ENCODE results near the gene LETM1. TPM values are rescaled to one million over a fixed set of nuclear protein-coding genes. Genes with fewer than 3 reads are reported as not detected.
"Not testable (repeated sequence)": the region's sequence is repeated elsewhere in the genome, so short reads cannot be mapped to it uniquely, and the experiment has no call there.

Gene LETM1
- total and polyA plus RNA-seq, 4 donors: 21.7 to 47.1 (median 26.8) TPM

GRCh38 chr4:1850276-1850675 is 5.7 kb downstream of the LETM1 start:
- DNase-seq (no peak), ATAC-seq (ENCODE audit: insufficient read depth, low FRiP score) (no peak)
- 92 to 95% methylated on average over 10 of the region's 10 CpGs for WGBS, 2 donors
- Histone ChIP-seq H3K4me3 (no peak overlapping the region), H3K27me3 (ENCODE audit: control insufficient read depth in 3 of 3, insufficient read depth in 3 of 3, low read length in 2 of 3) (no peaks in the 10 kb centered on the region), H3K9me3 (ENCODE audit: control insufficient read depth in 4 of 4, insufficient read depth in 3 of 4, low read length in 3 of 4) (no peaks in the 10 kb centered on the region), H3K9ac (ENCODE audit: insufficient read depth in 1 of 2, low read length in 2 of 2) (no peak overlapping the region), H3K4me1 (ENCODE audit: control insufficient read depth in 5 of 5, insufficient read depth in 5 of 5, low read length in 5 of 5) (peaks cover 2 to 17% (median 12%) of the 10 kb centered on the region in 5 donors), H3K27ac (ENCODE audit: low read depth in 1 of 2, low read length in 1 of 2) (no peak overlapping the region), H3K36me3 (ENCODE audit: control insufficient read depth in 4 of 4, insufficient read depth in 4 of 4, low read length in 4 of 4) (peaks cover 0 to 5% (median 0%) of the 10 kb centered on the region in 4 donors)
- TF ChIP-seq CTCF (IDR thresholded peaks at IDR 0.05; ENCODE audit: control extremely low read depth, extremely low read depth): no peak

GRCh38 chr4:1846580-1846979 is 9.4 kb downstream of the LETM1 start:
- no peak for ATAC-seq (ENCODE audit: insufficient read depth, low FRiP score)
- peaks cover 0 to 9% (median 2%) of the 10 kb centered on the region in 5 donors for H3K4me1 ChIP-seq (ENCODE audit: control insufficient read depth in 5 of 5, insufficient read depth in 5 of 5, low read length in 5 of 5)
- WGBS, 2 donors: 93 to 95% methylated on average over 2 of the region's 2 CpGs
- H3K9ac ChIP-seq (ENCODE audit: insufficient read depth in 1 of 2, low read length in 2 of 2): no peak overlapping the region
- H3K27ac ChIP-seq (ENCODE audit: low read depth in 1 of 2, low read length in 1 of 2): no peak overlapping the region
- peaks cover 0 to 3% (median 0%) of the 10 kb centered on the region in 4 donors for H3K9me3 ChIP-seq (ENCODE audit: control insufficient read depth in 4 of 4, insufficient read depth in 3 of 4, low read length in 3 of 4)
- no peak for TF ChIP-seq CTCF (IDR thresholded peaks at IDR 0.05; ENCODE audit: control extremely low read depth, extremely low read depth)
- DNase-seq: no peak
- H3K27me3 ChIP-seq (ENCODE audit: control insufficient read depth in 3 of 3, insufficient read depth in 3 of 3, low read length in 2 of 3): no peaks in the 10 kb centered on the region
- H3K4me3 ChIP-seq: no peak overlapping the region
- H3K36me3 ChIP-seq (ENCODE audit: control insufficient read depth in 4 of 4, insufficient read depth in 4 of 4, low read length in 4 of 4): peaks cover 0 to 16% (median 9%) of the 10 kb centered on the region in 4 donors

GRCh38 chr4:1844618-1845017 is 11.3 kb downstream of the LETM1 start:
- DNase-seq; H3K4me3 ChIP-seq; H3K27ac ChIP-seq (ENCODE audit: low read depth in 1 of 2, low read length in 1 of 2); H3K4me1 ChIP-seq (ENCODE audit: control insufficient read depth in 5 of 5, insufficient read depth in 5 of 5, low read length in 5 of 5); H3K9ac ChIP-seq (ENCODE audit: insufficient read depth in 1 of 2, low read length in 2 of 2); H3K9me3 ChIP-seq (ENCODE audit: control insufficient read depth in 4 of 4, insufficient read depth in 3 of 4, low read length in 3 of 4); ATAC-seq (ENCODE audit: insufficient read depth, low FRiP score); H3K27me3 ChIP-seq (ENCODE audit: control insufficient read depth in 3 of 3, insufficient read depth in 3 of 3, low read length in 2 of 3): not testable (repeated sequence)
- H3K36me3 ChIP-seq (ENCODE audit: control insufficient read depth in 4 of 4, insufficient read depth in 4 of 4, low read length in 4 of 4): peaks cover 2 to 30% (median 17%) of the 10 kb centered on the region in 4 donors
- WGBS, 2 donors: 96 to 98% methylated on average over 7 to 10 of the region's 10 CpGs

GRCh38 chr4:1843852-1844251 is 12.1 kb downstream of the LETM1 start:
- TF ChIP-seq CTCF (IDR thresholded peaks at IDR 0.05; ENCODE audit: control extremely low read depth, extremely low read depth): no peak
- no peak overlapping the region for H3K9ac ChIP-seq (ENCODE audit: insufficient read depth in 1 of 2, low read length in 2 of 2)
- ATAC-seq (ENCODE audit: insufficient read depth, low FRiP score): no peak

More at GRCh38 chr4:1843852-1844251, 12.1 kb downstream of the LETM1 start:
- 79 to 80% methylated on average over 10 of the region's 10 CpGs for WGBS, 2 donors
- H3K4me1 ChIP-seq (ENCODE audit: control insufficient read depth in 5 of 5, insufficient read depth in 5 of 5, low read length in 5 of 5): no peaks in the 10 kb centered on the region
- peak overlapping the region in 1 of 2 donors; percentile 24 for H3K27ac ChIP-seq (ENCODE audit: low read depth in 1 of 2, low read length in 1 of 2)
- H3K36me3 ChIP-seq (ENCODE audit: control insufficient read depth in 4 of 4, insufficient read depth in 4 of 4, low read length in 4 of 4): peaks cover 8 to 36% (median 20%) of the 10 kb centered on the region in 4 donors
- H3K9me3 ChIP-seq (ENCODE audit: control insufficient read depth in 4 of 4, insufficient read depth in 3 of 4, low read length in 3 of 4): peaks cover 0 to 3% (median 0%) of the 10 kb centered on the region in 4 donors
- DNase-seq: no peak
- no peaks in the 10 kb centered on the region for H3K27me3 ChIP-seq (ENCODE audit: control insufficient read depth in 3 of 3, insufficient read depth in 3 of 3, low read length in 2 of 3)
- H3K4me3 ChIP-seq: no peak overlapping the region

Measured in lung (tissue), 12 donors.